Activated B cell treated with CpG ODN at 0.5 μM for 24 hours (primary cell): ENCODE data around the gene BNIP2. TPM values are rescaled to one million over a fixed set of nuclear protein-coding genes. Genes with fewer than 3 reads are reported as not detected.

ENCODE experiments used
- ATAC-seq: fragments of 200-7000 bp; cut with Tn5 transposase; one replicate; pipeline ENCODE4 v1.10.0; 2021; ENCODE audit warnings: low read depth, mild to moderate bottlenecking, moderate library complexity
- CTCF ChIA-PET: fragments of 350-600 bp; sonication (Branson Sonifier 250); formaldehyde crosslinking; loops from one replicate; lab custom pipeline; 2021; ENCODE audit warnings: antibody characterized with exemption; lab: Charles Lee
- POLR2A ChIA-PET: fragments of 350-600 bp; sonication (Branson Sonifier 250); formaldehyde crosslinking; loops from one replicate; lab custom pipeline; 2021; ENCODE audit warnings: antibody characterized with exemption; lab: Charles Lee
- DNase-seq: peaks from one replicate; pipeline ENCODE4 v3.0.0; 2022
- H3K27ac Mint-ChIP-seq: one replicate; pipeline ENCODE4 v1.8.0; 2020; ENCODE audit warnings: mixed read lengths
- H3K27me3 Mint-ChIP-seq: one replicate; pipeline ENCODE4 v1.8.0; 2021; ENCODE audit warnings: mixed read lengths
- H3K36me3 Mint-ChIP-seq: one replicate; pipeline ENCODE4 v1.8.0; 2021; ENCODE audit warnings: low read depth, mixed read lengths
- H3K4me1 Mint-ChIP-seq: one replicate; pipeline ENCODE4 v1.8.0; 2021; ENCODE audit warnings: mixed read lengths
- H3K4me3 Mint-ChIP-seq: one replicate; pipeline ENCODE4 v1.8.0; 2020; ENCODE audit warnings: mild to moderate bottlenecking, mixed read lengths
- H3K9me3 Mint-ChIP-seq: one replicate; pipeline ENCODE4 v1.8.0; 2020; ENCODE audit warnings: mixed read lengths
- CTCF ChIP-seq: fragments of 200-600 bp; IDR thresholded peaks from one replicate; pipeline ENCODE4 v1.8.0; 2022; ENCODE audit warnings: antibody characterized with exemption, mild to moderate bottlenecking
- intact Hi-C: fragments of 100-400 bp; cut with micrococcal nuclease; formaldehyde crosslinking; loops from one replicate; pipeline ENCODE4 v1.15.1; 2024
- total RNA-seq: library from RNA; stranded (reverse); gene quantifications from 2 replicates; pipeline ENCODE4 v1.2.3, GENCODE V29; 2022

Gene BNIP2
- total RNA-seq, 1 donor from 2014 or later, result 82.9 TPM

- ChIA-PET POLR2A (interaction anchor here (0.5 to 3.5 kb wide), 11 partner anchors 14 to 919 kb away, joined by 3 to 25 read pairs (median 4); partner anchors contain the start of genes ANXA2, GTF2A2 and MINDY2), CTCF (interaction anchor here (0.8 to 5.1 kb wide), 5 partner anchors 157 to 831 kb away, joined by 3 to 38 read pairs (median 4); no protein-coding TSS in a partner anchor)
- peaks cover 46% of the 10 kb centered on the region for H3K4me1 Mint-ChIP-seq
- peak overlapping the region; percentile 96 for H3K27ac Mint-ChIP-seq
- H3K36me3 Mint-ChIP-seq, result peaks cover 26% of the 10 kb centered on the region
- H3K9me3 Mint-ChIP-seq, result no peaks in the 10 kb centered on the region
- no peaks in the 10 kb centered on the region for H3K27me3 Mint-ChIP-seq
- DNase-seq, result peak; percentile 37
- H3K4me3 Mint-ChIP-seq, result peak overlapping the region; percentile 92
- intact Hi-C loops, result loop anchor here (1.0 to 10.0 kb wide), 14 partner anchors 32 to 1228 kb away; partner anchors contain the start of genes GTF2A2, ICE2, MINDY2 and MYO1E
- TF ChIP-seq CTCF, result no peak
- peak; percentile 7 for ATAC-seq
These were observed 611 bp upstream of the BNIP2 start for GRCh38 chr15:59689626-59690236.

DNA sequence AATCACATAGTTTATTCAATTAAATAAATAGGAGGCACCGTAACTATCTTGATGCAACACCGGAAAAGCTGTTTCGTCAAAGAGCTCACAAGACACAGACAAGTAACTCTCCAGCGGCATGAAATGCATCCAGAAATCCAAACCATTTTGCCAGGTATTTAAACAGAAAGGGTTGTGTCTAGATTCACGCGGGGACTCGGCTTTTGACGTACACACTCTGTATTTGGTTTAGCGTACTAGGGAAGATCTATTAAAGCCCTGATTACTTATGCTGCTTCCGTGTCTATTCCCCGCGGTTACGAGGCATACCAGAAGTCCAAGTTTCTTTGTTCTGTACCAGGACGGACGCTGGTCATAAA, 718 bp downstream of the BNIP2 start:
- H3K4me1 Mint-ChIP-seq, result peaks cover 55% of the 10 kb centered on the region
- peak overlapping the region; percentile 92 for H3K4me3 Mint-ChIP-seq
- ChIA-PET POLR2A (interaction anchor here (0.5 to 3.5 kb wide), 6 partner anchors 31 to 710 kb away, joined by 3 to 25 read pairs (median 3); partner anchors contain the start of genes ANXA2 and GTF2A2), CTCF (interaction anchor here (5.1 kb wide), 1 partner anchor 492 kb away, joined by 38 read pairs; no protein-coding TSS in a partner anchor)
- ATAC-seq (no peak), DNase-seq (no peak)
- H3K27ac Mint-ChIP-seq, result peak overlapping the region; percentile 96
- H3K9me3 Mint-ChIP-seq, result no peaks in the 10 kb centered on the region
- H3K27me3 Mint-ChIP-seq, result no peaks in the 10 kb centered on the region
- no peak for TF ChIP-seq CTCF
- peaks cover 29% of the 10 kb centered on the region for H3K36me3 Mint-ChIP-seq
- intact Hi-C loops, result loop anchor here (2.0 to 10.0 kb wide), 7 partner anchors 156 to 702 kb away; partner anchors contain the start of genes MYO1E and RNF111

DNA sequence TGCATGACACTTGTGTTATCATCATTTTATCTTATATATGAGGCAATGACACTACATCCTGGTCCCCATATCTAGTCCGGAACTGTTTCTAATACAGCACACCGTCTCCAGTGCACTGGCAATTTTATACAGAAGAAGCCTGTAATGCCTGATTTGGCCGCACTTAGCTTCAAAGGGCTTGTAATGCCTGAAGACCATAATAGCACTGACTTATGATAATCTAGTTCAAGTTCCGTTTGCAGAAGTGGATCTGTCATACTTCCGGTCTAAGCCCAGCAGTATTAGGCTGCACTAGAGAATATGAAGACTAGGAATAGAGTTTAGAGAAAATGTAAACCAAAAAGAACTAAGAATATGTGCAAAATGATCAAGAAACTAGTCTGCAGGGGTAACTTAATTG, 1.3 kb downstream of the BNIP2 start:
- Mint-ChIP-seq H3K4me3 (peak overlapping the region; percentile 92), H3K4me1 (peaks cover 59% of the 10 kb centered on the region), H3K27ac (peak overlapping the region; percentile 96), H3K36me3 (peaks cover 34% of the 10 kb centered on the region), H3K9me3 (no peaks in the 10 kb centered on the region), H3K27me3 (no peaks in the 10 kb centered on the region)
- ChIA-PET CTCF (no interaction called here), POLR2A (interaction anchor here (1.8 to 3.5 kb wide), 2 partner anchors 30 to 710 kb away, joined by 11 to 25 read pairs; partner anchors contain the start of genes ANXA2 and GTF2A2)
- intact Hi-C loops, result loop anchor here (2.0 to 10.0 kb wide), 8 partner anchors 156 to 939 kb away; partner anchors contain the start of genes ADAM10, MYO1E and RNF111
- no peak for ATAC-seq
- DNase-seq, result no peak
- TF ChIP-seq CTCF, result no peak

DNA sequence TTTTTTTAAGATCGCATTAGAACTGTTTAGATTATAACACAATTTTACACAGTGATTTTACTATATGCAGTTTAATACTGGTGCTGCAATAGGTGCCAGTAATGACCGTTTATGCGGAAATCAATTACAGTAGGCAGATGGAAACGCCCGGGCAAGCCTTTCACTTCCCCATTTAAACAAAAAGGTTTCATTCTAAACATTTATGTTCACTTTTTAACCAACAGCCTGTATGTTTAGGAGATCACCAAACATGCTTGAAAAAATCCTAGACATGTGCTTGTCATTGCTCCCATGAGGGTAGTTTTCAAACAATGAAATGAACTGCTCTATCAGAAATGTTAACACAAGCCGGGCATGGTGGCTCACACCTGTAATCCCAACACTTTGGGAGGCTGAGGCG, 2.7 kb downstream of the BNIP2 start:
- Mint-ChIP-seq H3K27me3 (no peaks in the 10 kb centered on the region), H3K4me3 (peak overlapping the region; percentile 78), H3K36me3 (peaks cover 45% of the 10 kb centered on the region), H3K9me3 (no peaks in the 10 kb centered on the region), H3K27ac (peak overlapping the region; percentile 96), H3K4me1 (peaks cover 59% of the 10 kb centered on the region)
- CTCF ChIA-PET, result interaction anchor here (0.5 kb wide), 1 partner anchor 234 kb away, joined by 3 read pairs; no protein-coding TSS in a partner anchor
- TF ChIP-seq CTCF, result no peak
- ATAC-seq (peak; percentile 19), DNase-seq (no peak)
- intact Hi-C loops, result loop anchor here (2.0 to 10.0 kb wide), 4 partner anchors 154 to 938 kb away; partner anchors contain the start of gene ADAM10
- POLR2A ChIA-PET, result interaction anchor here (1.3 to 1.5 kb wide), 2 partner anchors 13 to 29 kb away, joined by 4 to 9 read pairs; partner anchors contain the start of gene GTF2A2
